GM12873 (cell line): ENCODE results near the gene BLTP2.

Source experiments
- TF ChIP-seq, protein P1 (sequence below): IDR thresholded peaks from 2 replicates; pipeline ENCODE4 v1.5.1; 2012; ENCODE audit warnings: low read depth, mild to moderate bottlenecking, moderate library complexity, low read length, control low read depth; ENCODE audit not compliant: insufficient read depth; ENCODE audit errors: missing control alignments

The BLTP2 gene

DNA sequence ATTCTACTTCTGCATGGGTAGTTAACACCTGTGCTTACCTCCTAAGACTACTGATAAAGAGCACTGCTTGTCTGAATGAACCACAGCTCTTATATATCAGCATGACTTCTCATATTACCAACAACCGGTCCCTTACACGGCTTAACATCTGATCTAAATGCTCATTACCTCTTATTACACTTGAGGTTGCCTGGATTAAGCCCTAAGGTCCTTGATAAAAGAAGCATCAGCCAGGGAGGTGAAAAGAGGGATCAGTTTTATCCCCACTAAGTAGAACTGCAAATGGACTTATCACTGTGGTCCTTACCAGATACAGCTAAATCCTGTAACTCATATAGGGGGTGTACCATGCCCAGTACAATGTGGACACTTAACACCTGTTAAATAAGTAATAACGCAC, 22.8 kb downstream of the BLTP2 start:
- TF ChIP-seq, protein P1, sequence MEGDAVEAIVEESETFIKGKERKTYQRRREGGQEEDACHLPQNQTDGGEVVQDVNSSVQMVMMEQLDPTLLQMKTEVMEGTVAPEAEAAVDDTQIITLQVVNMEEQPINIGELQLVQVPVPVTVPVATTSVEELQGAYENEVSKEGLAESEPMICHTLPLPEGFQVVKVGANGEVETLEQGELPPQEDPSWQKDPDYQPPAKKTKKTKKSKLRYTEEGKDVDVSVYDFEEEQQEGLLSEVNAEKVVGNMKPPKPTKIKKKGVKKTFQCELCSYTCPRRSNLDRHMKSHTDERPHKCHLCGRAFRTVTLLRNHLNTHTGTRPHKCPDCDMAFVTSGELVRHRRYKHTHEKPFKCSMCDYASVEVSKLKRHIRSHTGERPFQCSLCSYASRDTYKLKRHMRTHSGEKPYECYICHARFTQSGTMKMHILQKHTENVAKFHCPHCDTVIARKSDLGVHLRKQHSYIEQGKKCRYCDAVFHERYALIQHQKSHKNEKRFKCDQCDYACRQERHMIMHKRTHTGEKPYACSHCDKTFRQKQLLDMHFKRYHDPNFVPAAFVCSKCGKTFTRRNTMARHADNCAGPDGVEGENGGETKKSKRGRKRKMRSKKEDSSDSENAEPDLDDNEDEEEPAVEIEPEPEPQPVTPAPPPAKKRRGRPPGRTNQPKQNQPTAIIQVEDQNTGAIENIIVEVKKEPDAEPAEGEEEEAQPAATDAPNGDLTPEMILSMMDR: no peak

DNA sequence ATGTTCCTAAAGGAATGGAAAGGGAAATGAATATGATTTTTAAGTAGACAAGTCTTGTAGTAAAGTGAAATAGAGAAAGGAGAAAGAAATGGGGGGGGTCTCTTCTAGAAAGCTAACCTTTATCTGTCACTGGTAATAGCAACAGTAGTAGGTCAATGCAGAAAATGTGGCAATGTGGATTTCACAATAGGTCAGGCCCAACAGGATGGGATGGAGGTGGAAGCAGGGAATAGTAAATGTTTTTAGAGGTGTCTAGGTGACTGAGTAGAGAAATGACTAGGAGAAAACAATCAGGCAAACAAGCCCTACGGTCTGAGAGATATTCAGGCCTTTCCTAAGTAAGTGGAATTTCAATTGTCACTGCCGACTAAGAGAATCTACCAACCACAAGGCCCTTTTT, 24.9 kb downstream of the BLTP2 start:
- TF ChIP-seq, protein P1: no peak

DNA sequence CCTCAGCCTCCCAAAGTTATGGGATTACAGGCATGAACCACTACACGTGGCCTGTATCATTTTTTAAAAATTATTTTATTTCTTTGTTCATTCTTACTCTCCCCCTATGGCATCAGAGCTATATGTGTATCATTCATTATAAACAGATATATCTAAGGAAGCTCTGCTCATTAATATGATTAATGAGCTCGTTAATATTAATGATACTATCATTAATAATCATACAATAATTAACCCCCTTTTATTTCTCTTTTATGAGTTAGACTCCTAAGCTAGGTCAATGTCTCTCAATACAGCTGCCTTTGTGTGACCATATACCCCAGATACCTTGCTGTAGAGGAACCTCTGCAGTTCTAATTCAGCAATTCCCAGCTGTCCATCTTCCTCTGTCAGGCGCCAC, 26.5 kb downstream of the BLTP2 start:
- TF ChIP-seq, protein P1: no peak

DNA sequence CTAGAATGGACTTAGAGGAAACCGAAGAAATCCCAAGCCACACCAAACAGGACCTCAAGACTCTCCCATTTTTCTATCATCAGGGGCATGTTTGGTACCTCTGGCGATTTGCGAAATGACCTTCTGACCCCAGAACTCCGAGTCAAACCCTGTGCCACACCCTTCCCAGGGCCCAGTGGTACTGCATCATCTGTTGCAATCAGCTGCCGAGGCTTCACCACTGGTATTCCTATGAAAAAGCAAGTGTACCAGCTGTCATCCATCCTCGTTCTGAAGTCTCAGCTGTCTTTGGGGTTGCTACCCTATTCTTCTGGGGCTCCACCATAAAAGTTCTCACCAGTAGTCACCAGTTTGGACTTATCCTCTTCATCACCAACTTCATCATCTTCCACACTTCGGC, 28.7 kb downstream of the BLTP2 start:
- TF ChIP-seq, protein P1: no peak

DNA sequence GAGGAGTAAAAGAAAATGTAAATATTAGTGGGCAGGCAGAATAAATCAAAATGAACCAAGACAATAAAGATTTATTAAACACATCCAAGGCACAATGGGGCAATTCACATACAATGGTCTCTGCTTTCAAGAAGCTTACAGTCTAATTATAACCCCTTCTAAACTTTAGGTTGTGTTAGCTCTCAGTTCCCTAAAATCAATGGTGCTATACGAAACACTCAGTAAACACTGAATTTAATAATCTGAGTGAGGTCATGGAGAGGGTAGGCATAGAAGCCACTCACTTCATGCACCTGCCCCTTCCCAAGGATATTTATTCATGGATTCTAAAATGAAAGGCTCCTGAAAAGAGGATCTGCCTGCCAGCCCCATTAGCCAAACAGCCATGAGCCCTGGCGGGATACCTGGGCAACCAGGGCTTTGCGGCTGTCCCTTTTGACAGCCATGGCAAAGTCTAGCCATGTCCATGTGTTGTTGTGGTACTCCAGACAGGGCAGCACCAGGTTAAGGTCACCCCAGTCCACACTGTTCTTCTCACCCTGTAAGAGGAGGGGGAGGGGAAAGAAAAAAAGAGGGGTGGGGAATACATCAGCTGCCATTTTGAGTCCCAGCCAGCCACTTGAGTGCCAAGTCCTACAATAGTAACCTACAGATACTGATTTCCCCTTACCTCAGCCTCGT, 29.6 kb downstream of the BLTP2 start:
- TF ChIP-seq, protein P1: no peak

DNA sequence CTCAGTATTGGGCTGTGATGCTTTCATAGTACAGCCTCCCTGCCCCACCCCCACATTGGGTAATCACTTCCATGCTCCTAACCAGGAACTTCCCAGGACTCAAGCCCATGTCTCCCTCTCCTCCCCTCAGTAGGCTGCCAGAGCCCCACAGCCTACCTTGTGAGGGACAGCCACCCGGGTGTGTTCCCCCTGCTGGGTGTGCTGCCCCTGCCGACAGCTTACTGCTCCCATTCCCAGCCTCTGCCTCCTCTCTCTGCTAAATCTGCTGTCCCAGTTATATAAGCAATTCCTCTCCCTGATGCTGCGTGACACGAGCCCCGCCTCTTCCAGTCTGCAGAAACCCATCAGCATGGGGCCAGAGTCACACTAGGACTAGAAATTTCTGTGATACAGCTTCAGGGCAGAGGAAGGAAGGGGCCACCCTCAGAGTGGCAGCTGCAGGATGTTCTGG, 31.0 kb downstream of the BLTP2 start, which contains the start of gene RSKR:
TSS of gene RSKR (minus strand) at position 255 of the 451 bp plus-strand sequence. CDS start at position 231, 24 bp downstream.
- TF ChIP-seq, protein P1: no peak

DNA sequence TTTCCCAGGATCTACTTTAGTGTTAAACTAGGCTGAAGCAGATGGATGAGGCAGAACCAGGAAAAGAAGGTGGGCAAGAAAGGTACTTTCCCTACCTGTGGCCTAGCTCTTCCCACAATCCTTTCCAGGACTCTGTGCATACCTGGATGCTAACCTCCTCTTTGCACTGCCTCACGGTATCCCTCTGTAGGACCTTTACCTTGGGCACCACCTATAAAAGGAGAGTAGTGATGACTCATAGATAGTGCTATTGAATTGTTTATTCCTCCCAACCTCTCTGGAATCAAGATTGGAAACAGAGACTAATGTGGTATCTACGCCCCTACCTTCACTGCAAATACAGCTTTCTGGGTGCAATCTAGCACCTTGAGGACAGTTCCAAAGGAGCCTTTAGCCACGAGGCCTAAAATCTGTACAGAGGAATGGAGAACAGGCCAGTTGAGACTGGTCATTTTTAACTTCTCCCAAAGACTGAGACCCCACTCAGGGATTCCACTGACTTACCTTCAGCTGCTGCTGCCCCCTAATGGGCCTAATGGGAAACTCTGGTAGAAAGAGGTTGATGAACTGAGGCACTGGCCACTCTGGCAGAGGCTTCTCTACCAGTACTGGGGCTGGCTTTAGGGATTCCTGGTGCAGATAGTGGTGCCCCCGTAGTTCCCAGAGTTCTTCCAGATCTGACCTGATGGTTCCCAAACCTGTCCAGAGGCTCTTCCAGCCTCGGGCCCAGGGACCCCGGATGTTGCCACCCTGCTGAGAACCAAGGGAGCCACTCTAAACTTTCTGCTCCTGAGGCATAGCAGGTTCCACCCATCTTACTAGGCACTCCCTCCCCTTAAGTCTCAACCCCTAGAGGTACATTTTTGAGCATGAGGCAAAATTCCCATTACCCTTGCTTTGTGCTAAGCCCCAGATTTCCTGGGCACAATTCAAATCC, 31.8 kb downstream of the BLTP2 start:
- TF ChIP-seq, protein P1: peak; percentile 74
